Measurements from ENCODE around the gene FGGY.

The FGGY gene

GRCh38 chr1:59404796-59405195 is 107.9 kb downstream of the FGGY start:
- H3K4me3 ChIP-seq (ENCODE audit: low read length) = no peak overlapping the region
- no peak for TF ChIP-seq CTCF (conservative IDR thresholded peaks at IDR 0.05; ENCODE audit: low read depth, low read length)
- no peak for DNase-seq (ENCODE audit: low read depth)

GRCh38 chr1:59406437-59407164 is 109.7 kb downstream of the FGGY start:
- H3K4me3 ChIP-seq (ENCODE audit: low read length) = no peak overlapping the region
- no peak for TF ChIP-seq CTCF (conservative IDR thresholded peaks at IDR 0.05; ENCODE audit: low read depth, low read length)
- no peak for DNase-seq (ENCODE audit: low read depth)

- DNase-seq (ENCODE audit: low read depth) = peak; percentile 52
- H3K4me3 ChIP-seq (ENCODE audit: low read length) = no peak overlapping the region
- no peak for TF ChIP-seq CTCF (conservative IDR thresholded peaks at IDR 0.05; ENCODE audit: low read depth, low read length)
These were observed 111.8 kb downstream of the FGGY start for GRCh38 chr1:59408608-59409240.

GRCh38 chr1:59409549-59409948 is 112.7 kb downstream of the FGGY start:
- DNase-seq (ENCODE audit: low read depth) = no peak
- TF ChIP-seq CTCF (conservative IDR thresholded peaks at IDR 0.05; ENCODE audit: low read depth, low read length) = no peak
- H3K4me3 ChIP-seq (ENCODE audit: low read length) = no peak overlapping the region

- no peak for TF ChIP-seq CTCF (conservative IDR thresholded peaks at IDR 0.05; ENCODE audit: low read depth, low read length)
- no peak overlapping the region for H3K4me3 ChIP-seq (ENCODE audit: low read length)
- no peak for DNase-seq (ENCODE audit: low read depth)
These were observed 113.1 kb downstream of the FGGY start for GRCh38 chr1:59409986-59410385.

GRCh38 chr1:59410457-59410856 is 113.6 kb downstream of the FGGY start:
- no peak for DNase-seq (ENCODE audit: low read depth)
- no peak overlapping the region for H3K4me3 ChIP-seq (ENCODE audit: low read length)
- TF ChIP-seq CTCF (conservative IDR thresholded peaks at IDR 0.05; ENCODE audit: low read depth, low read length) = no peak

GRCh38 chr1:59411147-59411546 is 114.3 kb downstream of the FGGY start:
- DNase-seq (ENCODE audit: low read depth) = no peak
- TF ChIP-seq CTCF (conservative IDR thresholded peaks at IDR 0.05; ENCODE audit: low read depth, low read length) = no peak
- no peak overlapping the region for H3K4me3 ChIP-seq (ENCODE audit: low read length)

Measured in retinal pigment epithelial cell (primary cell).